ENCODE measurements around the gene EPPIN.

The EPPIN gene

GRCh38 chr20:45506398-45506797 is 40.8 kb downstream of the EPPIN start:
- Mint-ChIP-seq H3K27me3 (ENCODE audit: low read depth) (peaks cover 8% of the 10 kb centered on the region), H3K9me3 (no peaks in the 10 kb centered on the region), H3K27ac (no peak overlapping the region), H3K36me3 (ENCODE audit: low read depth) (no peaks in the 10 kb centered on the region), H3K4me1 (no peaks in the 10 kb centered on the region), H3K4me3 (no peak overlapping the region)
- no peak for TF ChIP-seq CTCF (IDR thresholded peaks at IDR 0.05; ENCODE audit: unreplicated experiment in 3 of 3)

- Mint-ChIP-seq H3K9me3 (no peaks in the 10 kb centered on the region), H3K27me3 (ENCODE audit: low read depth) (peaks cover 19% of the 10 kb centered on the region), H3K36me3 (ENCODE audit: low read depth) (no peaks in the 10 kb centered on the region), H3K4me3 (no peak overlapping the region), H3K4me1 (no peaks in the 10 kb centered on the region), H3K27ac (no peak overlapping the region)
- TF ChIP-seq CTCF (IDR thresholded peaks at IDR 0.05; ENCODE audit: unreplicated experiment in 3 of 3): no peak
Observed at GRCh38 chr20:45503403-45503802, 43.8 kb downstream of the EPPIN start.

GRCh38 chr20:45502561-45502960 is 44.6 kb downstream of the EPPIN start:
- TF ChIP-seq CTCF (IDR thresholded peaks at IDR 0.05; ENCODE audit: unreplicated experiment in 3 of 3): no peak
- no peak overlapping the region for H3K27ac Mint-ChIP-seq
- H3K4me1 Mint-ChIP-seq: no peaks in the 10 kb centered on the region
- no peaks in the 10 kb centered on the region for H3K36me3 Mint-ChIP-seq (ENCODE audit: low read depth)
- H3K27me3 Mint-ChIP-seq (ENCODE audit: low read depth): peaks cover 19% of the 10 kb centered on the region
- H3K9me3 Mint-ChIP-seq: no peaks in the 10 kb centered on the region
- H3K4me3 Mint-ChIP-seq: no peak overlapping the region

GRCh38 chr20:45501600-45501999 is 45.6 kb downstream of the EPPIN start:
- TF ChIP-seq CTCF (IDR thresholded peaks at IDR 0.05; ENCODE audit: unreplicated experiment in 3 of 3): no peak
- Mint-ChIP-seq H3K4me1 (no peaks in the 10 kb centered on the region), H3K27ac (no peak overlapping the region), H3K36me3 (ENCODE audit: low read depth) (no peaks in the 10 kb centered on the region), H3K27me3 (ENCODE audit: low read depth) (peaks cover 23% of the 10 kb centered on the region), H3K4me3 (no peak overlapping the region), H3K9me3 (no peaks in the 10 kb centered on the region)

- H3K36me3 Mint-ChIP-seq (ENCODE audit: low read depth): no peaks in the 10 kb centered on the region
- H3K27ac Mint-ChIP-seq: no peak overlapping the region
- peaks cover 24% of the 10 kb centered on the region for H3K27me3 Mint-ChIP-seq (ENCODE audit: low read depth)
- no peak for TF ChIP-seq CTCF (IDR thresholded peaks at IDR 0.05; ENCODE audit: unreplicated experiment in 3 of 3)
- no peak overlapping the region for H3K4me3 Mint-ChIP-seq
- H3K9me3 Mint-ChIP-seq: no peaks in the 10 kb centered on the region
- no peaks in the 10 kb centered on the region for H3K4me1 Mint-ChIP-seq
Observed at GRCh38 chr20:45500022-45500421, 47.2 kb downstream of the EPPIN start.

- no peaks in the 10 kb centered on the region for H3K4me1 Mint-ChIP-seq
- H3K4me3 Mint-ChIP-seq: no peak overlapping the region
- no peak for TF ChIP-seq CTCF (IDR thresholded peaks at IDR 0.05; ENCODE audit: unreplicated experiment in 3 of 3)
- no peaks in the 10 kb centered on the region for H3K9me3 Mint-ChIP-seq
- no peaks in the 10 kb centered on the region for H3K36me3 Mint-ChIP-seq (ENCODE audit: low read depth)
- H3K27ac Mint-ChIP-seq: no peak overlapping the region
- peaks cover 21% of the 10 kb centered on the region for H3K27me3 Mint-ChIP-seq (ENCODE audit: low read depth)
Observed at GRCh38 chr20:45497971-45498494, 49.2 kb downstream of the EPPIN start.

Measured in nephron (organoid).